Omental fat pad (tissue), 4 donors: ENCODE results near the gene TMEM247. TPM values are rescaled to one million over a fixed set of nuclear protein-coding genes. Genes with fewer than 3 reads are reported as not detected.

Experiments used
- ATAC-seq: fragments of 150-250 bp; one replicate; pipeline ENCODE4 v1.9.1; 2016; ENCODE audit warnings: mild to moderate bottlenecking, moderate library complexity; ENCODE audit not compliant: low FRiP score
- DNase-seq: peaks from one replicate; pipeline ENCODE4 v3.0.0-alpha.2; 2019; ENCODE audit warnings: low spot score
- CTCF ChIP-seq, 3 donors: fragments of 450-650 bp; IDR thresholded peaks; one replicate each; pipeline ENCODE4 v1.5.1; 2016 to 2017; ENCODE audit warnings: antibody characterized with exemption in 3 of 3, mild to moderate bottlenecking in 3 of 3, moderate library complexity in 2 of 3
- total RNA-seq, 4 donors: library from RNA; depleted of rRNA; stranded (reverse); fragments of >200 nt; gene quantifications; one replicate each; pipeline ENCODE4 v1.1.0, GENCODE V29; 2016

TMEM247 gene
- total RNA-seq, 4 donors from 2014 or later: not detected

- no peak for DNase-seq
- no peak for ATAC-seq
- TF ChIP-seq CTCF (IDR thresholded peaks at IDR 0.05): no peak
Observed at GRCh38 chr2:46458763-46459500, 20.4 kb upstream of the TMEM247 start.

GRCh38 chr2:46459694-46460093, 19.7 kb upstream of the TMEM247 start:
- DNase-seq (no peak), ATAC-seq (no peak)
- TF ChIP-seq CTCF (IDR thresholded peaks at IDR 0.05): no peak

- ATAC-seq (no peak), DNase-seq (no peak)
- TF ChIP-seq CTCF (IDR thresholded peaks at IDR 0.05): no peak
Observed at GRCh38 chr2:46460241-46460921, 19.0 kb upstream of the TMEM247 start.

GRCh38 chr2:46461011-46461674, 18.2 kb upstream of the TMEM247 start:
- DNase-seq (peak; percentile 92), ATAC-seq (peak; percentile 49)
- peak in 2 of 3 donors; percentile 90 to 98 for TF ChIP-seq CTCF (IDR thresholded peaks at IDR 0.05)

- TF ChIP-seq CTCF (IDR thresholded peaks at IDR 0.05): no peak
- DNase-seq: no peak
- no peak for ATAC-seq
Observed at GRCh38 chr2:46461709-46462171, 17.6 kb upstream of the TMEM247 start.

GRCh38 chr2:46462936-46463335, 16.4 kb upstream of the TMEM247 start:
- DNase-seq (no peak), ATAC-seq (no peak)
- TF ChIP-seq CTCF (IDR thresholded peaks at IDR 0.05): no peak
